SKM-1 (cell line): ENCODE results near the gene CERS6.
"Not testable (repeated sequence)": the region's sequence is repeated elsewhere in the genome, so short reads cannot be mapped to it uniquely, and the experiment has no call there.

ENCODE experiments used
- DNase-seq: peaks from one replicate; lab custom pipeline; 2025; ENCODE audit not compliant: unreplicated experiment; lab: John Stamatoyannopoulos, UW

Gene CERS6

DNA sequence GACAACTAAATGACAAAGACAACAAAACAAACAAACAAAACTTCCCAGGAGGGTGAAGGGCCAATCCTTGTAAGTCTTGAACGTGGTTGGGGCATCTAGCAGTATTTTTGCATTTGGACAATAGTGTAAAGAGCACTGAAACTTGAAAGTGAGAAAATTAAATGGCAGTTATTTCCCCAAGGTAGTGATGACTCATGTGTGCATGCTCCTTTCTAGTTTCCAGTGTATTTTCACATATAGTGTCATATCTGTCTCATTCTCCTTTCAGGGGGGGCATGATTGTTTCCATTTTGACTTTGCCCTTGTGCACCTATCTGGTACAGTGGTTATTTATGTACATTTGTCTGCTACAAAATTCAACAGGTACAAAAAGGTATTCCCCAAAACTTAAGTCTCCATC, 39.5 kb downstream of the CERS6 start:
- DNase-seq: no peak

DNA sequence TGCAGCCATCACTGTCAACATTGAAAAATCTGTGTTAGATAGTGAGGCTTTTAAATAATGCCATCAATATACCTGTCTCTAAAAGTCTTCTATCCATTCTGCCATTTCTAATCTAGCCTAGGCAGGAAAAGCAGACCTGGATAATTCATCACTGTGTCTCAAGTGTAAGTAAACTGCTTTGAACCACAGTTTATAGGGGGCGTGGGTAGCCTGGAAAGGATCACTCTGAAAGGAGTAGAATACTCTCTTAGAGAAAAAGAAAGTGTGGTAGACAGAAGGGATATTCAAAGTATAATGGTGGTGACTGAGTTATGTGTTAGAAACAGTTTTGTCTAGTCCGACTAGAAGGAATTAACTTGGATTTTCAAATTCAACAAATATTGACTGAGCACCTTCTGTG, 40.8 kb downstream of the CERS6 start:
- DNase-seq: no peak

DNA sequence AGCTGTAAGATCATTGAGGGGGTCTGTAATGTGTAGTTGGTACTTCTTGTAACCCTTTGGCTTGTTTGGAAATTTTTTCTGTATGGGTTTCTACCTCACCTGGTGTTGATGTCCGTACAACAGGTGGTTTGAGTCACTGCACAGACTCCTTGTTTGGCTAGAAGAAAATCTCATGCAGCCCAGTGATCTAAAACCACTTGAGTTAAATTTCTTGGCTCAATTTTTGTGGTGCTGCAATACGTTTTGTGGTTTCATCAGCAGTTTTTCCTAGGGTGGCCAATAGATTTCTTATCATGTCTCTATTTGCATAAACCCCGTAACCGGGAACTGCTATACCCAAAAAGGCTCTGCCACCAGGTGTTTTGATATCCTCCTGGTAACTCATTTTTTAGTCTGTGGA, 43.4 kb downstream of the CERS6 start:
- no peak for DNase-seq

DNA sequence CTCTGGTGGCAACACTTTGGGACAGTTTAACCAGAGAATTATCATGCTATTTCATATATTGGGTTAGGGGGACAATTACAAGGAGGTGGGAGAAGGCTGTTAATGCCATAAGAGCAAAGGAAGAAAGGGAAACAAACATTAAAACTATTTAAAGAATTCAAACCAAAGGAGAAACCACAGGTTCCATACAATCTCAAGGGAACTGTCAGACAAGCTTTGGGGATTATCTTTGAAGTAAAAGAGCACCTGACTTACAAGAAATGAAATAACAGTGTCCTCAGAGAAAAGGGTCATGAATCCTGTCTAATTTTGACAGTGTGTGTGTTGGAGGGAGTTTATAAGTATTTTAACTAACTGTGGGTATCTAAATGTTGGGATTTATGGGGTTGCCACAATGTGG, 44.4 kb downstream of the CERS6 start:
- DNase-seq: no peak

DNA sequence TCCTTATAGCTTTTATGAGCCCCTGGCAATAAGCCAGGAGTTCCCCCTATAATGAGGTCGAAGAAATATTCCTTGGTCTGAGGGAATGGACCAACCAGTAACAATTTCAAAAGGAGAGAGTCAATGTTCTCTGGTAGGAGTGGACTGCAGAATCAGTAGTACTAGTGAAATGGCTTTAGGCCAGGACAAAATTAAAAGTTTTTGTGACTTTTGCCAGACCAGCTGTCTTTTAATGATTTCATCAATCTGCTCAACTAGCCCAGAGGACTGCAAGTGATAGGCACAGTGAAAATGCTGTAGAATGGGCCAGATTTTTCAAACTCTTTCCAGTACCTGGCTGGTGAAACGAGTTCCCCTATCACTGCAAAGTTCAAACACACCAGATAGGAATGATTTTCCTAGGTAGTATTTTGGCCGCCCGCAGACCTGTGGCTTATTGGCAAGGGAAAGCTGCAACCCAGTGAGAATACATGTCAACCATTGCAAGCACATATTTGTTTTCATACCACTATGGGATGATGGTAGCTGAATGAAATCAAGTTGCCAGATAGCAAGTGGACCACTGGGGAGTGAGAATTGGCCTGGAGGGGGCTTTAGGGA, 45.5 kb downstream of the CERS6 start:
- DNase-seq: no peak

DNA sequence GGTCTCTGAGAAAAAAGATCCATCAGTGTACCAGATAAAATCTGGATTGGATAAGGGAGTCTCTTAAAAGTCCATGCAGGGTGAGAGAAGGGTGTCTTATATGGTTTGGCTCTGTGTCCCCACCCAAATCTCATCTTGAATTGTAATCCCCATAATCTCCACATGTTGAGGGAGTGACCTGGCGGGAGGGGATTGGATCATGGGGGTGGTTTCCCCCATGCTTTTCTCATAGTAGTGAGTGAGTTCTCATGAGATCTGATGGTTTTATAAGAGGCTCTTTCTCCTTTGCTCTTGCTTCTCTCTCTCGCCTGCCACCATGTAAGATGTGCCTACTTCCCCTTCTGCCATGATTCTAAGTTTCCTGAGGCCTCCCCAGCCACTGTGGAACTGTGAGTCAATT, 46.8 kb downstream of the CERS6 start:
- not testable (repeated sequence) for DNase-seq

DNA sequence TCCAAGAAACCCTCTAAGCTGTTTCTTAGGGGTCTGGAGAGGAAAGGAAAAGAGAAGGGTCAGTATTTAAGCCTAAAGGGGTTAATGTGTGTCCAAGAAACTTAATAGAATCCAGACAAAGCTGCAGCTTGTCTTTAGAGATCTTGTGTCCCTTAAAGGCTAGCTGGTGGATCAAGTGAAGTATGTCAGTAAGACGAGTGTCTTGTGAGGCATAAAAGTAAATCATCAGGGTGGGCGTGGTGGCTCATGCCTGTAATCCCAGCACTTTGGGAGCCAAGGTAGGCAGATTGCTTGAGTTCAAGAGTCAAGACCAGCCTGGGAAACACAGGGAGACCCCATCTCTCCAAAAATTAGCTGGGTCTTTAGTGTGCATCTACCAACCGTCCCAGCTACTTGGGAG, 47.8 kb downstream of the CERS6 start:
- no peak for DNase-seq

DNA sequence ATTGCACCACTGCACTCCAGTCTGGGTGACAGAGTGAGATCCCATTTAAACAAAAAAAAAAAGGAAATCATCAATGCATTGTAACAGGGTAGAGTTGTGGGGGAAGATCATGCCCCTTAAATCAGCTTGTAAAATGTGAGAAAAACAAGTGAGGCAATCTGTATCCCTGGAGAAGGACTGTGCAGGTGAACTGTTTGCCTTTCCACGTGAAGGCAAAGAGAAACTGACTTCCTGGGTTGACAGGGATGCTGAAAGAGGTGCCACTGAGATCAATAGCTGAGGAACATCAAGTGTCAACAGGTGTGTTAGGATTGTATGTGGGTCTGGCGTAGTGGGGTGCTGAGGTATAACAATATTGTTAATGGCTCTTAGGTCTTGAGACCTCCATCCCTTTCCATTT, 48.3 kb downstream of the CERS6 start:
- no peak for DNase-seq

DNA sequence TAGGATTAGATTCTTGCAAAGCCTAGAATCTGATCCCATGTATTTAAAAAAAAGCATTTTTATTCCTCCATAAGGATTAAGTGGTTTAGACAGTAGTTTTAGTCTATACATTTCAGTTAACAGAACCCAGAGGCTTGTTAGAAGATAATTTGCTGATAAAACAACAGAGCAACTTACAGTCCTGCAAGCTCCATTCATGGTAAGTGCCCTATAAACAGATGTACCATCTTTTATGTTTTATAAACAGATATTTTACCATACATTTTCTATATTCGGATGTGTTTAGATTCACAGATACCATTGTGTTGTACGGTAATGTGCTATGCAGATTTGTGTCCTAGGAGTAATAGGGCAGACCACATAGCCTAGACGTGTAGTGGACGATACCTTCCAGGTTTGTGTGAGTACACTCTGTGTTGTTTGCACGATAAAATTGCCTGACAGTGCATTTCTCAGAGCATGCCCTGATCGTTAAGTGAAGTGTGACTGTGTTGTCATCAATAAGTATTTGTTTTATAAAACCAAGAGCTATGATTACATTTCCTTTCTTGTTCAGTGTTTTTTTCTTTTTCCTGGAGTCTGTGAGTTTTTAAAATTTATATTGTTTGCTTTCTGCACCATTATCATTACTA, 54.2 kb downstream of the CERS6 start:
- DNase-seq: no peak

DNA sequence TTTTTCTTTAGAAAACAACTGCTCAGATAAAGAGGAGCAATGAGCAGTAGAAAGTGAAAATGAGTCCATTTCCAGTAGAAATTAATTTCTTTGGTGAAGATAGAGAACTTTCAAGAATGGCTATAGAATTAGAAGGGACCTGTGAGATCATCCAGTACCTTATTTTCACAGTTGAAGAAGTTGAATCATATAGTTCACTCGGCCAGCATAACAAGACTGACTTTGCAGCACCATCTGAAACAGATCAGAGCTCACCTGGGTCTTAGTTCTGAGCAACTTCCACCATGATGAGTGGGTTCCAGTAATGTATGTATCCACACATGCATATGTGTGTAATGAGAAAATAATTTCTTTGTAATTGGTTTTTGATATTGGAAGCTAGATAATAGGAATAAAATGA, 58.6 kb downstream of the CERS6 start:
- no peak for DNase-seq

DNA sequence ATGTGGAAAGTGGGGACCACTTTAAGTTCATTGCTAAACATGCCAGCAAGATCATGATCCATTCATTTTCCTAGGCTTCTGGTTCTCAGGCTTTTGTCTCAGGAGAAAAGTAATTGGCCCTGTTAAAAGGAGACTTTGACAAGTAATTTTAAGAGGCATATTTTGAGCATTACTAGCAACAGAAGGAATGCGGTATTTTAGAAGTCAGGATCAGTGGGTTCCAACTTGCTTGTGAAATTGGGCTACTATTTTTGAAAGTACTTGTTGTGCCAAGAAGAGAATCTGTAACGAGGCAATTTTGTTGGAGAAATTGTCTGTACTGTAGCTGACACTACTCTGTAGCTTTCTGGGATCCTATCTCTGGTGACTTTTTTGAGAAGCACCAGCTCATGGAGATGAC, 59.4 kb downstream of the CERS6 start:
- DNase-seq: no peak

DNA sequence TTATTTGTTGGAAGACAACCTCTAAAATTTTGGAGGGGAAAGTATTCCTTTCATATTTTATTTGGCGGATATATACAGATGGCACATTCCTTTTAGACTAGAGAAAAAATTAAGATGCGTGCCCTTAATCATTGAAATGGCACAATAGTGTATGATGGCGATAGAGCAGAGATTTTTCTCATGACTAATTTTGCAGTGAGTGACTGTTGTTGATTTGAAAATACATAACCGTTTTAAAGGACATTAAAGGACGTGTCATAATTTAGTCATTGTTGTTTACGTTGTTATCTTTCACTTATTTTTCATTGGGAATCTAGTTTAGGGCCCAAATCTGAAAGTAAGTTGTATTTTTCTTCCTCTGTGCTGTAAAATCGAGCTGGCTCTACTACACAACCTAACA, 61.7 kb downstream of the CERS6 start:
- no peak for DNase-seq

DNA sequence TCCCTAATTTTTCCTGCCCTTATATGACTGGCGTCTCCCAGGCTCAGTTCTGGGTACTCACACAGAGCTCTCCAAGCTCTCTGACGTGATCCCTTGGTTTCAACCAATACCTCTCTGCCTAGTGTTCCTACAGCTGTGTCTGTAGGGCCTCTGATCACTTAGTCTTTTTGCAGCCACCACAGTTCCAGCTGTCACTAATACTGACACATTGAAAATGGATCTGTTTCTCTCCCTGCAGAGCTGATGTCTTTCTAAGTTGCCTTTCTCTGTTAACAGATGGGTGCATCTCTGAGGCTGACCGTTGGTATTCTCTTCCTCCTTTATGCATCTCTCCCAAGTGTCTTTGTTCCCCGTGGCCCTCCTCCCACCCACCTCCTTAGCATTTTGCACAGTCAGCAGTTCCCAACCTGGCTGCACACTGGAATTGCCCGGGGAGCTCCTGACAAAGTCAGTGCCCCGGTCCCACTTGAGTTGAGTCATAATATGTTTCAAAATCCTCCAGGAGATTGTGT, 62.5 kb downstream of the CERS6 start:
- no peak for DNase-seq

DNA sequence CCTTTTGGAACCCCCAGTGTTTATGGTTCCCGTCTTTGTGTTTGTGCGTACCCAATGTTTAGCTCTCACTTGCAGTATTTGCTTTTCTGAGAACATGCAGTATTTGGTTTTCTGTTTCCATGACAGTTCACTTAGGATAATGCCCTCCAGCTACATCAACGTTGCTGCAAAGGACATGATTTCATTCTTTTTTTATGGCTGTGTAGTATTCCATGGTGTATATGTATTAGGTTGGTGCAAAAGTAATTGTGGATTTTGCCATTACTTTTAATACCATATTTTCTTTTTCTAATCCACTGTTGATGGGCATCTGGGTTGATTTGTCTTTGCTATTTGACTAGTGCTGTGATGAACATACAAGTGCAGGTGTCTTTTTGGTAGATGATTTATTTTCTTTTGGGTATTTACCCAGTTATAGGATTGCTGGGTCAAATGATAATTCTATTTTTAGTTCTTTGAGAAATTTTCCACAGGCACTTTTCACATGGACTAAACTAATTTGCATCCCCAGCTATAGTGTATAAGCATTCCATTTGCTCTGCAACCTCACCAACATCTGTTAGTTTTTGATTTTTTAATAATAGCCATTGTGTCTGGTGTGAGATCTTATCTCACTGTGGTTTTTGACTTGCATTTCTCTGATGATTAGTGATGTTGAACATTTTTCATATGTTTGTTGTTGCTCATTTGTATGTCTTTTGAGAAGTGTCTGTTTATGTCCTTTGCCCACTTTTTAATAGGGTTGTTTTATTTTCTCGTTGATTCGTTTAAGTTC, 63.6 kb downstream of the CERS6 start:
- no peak for DNase-seq

DNA sequence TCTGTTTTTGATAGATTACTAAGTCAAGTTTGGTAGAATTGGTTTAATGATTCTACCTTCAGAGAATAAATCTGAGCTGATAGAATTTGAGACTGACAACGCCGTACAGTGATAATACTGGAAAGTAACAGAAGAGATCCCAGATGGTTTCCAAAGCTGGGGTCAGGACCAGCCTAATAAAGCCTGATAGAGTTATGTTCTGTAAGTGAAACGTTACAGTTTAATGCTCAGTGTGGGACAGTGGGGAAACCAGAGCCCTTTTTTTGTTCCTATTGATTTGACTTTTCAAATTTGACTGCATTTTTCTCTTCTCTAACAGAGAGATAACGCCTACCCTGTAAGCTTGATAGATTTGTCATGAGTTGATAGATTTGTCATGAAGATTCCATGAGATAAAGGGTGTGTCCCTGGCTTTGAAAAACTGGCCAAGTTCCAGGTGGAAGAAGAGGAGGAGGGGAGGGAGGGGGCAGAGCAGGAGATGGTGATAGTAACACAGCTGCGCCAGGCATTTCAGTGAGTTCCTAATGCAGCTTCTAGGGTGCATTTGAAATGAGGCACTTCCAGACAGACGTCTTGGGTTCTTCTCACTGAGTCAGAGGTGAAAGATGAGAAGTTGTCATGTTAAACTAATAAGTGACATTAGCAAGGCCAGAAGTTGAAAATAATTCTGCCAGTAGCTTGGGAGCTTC, 65.1 kb downstream of the CERS6 start:
- DNase-seq: no peak

DNA sequence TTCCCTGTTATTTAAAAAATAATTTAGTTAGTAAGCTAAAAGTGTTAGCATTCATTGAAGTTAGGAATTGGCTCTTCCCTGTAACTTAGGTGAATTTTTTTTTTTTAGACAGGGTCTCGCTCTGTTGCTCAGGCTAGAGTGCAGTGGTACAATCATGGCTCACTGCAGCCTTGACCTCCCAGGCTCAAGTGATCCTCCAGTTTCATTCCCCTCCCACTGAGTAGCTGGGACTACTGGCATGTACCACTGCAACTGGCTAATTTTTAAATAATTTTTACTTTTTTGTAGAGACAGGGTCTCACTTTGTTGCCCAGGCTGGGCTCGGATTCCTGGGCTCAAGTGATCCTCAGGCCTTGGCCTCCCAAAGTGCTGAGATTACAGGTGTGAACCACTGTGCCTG, 66.4 kb downstream of the CERS6 start:
- DNase-seq: no peak

DNA sequence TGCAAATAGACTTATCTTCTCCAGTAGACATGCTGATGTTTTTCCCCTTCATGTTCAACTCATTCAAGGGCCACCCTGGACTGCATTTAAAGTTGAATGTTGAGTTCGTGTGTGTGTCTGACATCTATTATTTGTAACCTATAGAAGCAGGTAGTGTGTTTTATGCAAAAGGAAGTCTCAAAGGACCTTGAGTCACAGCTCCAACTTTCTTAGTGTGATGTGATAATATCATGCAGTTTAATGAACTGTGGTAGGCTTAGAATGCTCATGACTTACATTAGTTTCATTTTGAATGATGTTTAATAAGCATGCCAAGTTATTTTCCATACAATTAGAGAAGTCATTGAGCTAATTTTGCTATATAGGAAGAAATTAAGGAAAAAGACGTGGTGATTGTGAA, 67.9 kb downstream of the CERS6 start:
- DNase-seq: no peak

DNA sequence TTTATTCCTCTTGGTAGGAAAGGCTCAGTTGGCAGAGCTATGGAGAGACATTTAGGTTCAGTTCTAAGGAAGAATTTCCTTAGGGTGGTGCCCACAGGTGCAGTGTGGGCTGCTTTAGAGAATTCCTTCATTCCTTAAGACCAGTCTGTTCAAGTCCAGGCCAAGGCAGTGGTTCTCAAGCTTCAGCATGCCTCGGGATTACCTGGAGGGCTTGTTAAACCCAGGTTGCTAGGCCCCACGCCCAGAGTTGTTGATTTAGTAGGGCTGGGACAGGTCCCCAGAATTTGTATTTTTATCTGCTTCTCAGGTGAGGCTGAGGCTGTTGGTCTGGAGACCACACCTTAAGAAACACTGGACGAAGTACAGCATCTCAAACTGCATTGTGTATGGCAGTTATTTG, 68.9 kb downstream of the CERS6 start:
- no peak for DNase-seq

DNA sequence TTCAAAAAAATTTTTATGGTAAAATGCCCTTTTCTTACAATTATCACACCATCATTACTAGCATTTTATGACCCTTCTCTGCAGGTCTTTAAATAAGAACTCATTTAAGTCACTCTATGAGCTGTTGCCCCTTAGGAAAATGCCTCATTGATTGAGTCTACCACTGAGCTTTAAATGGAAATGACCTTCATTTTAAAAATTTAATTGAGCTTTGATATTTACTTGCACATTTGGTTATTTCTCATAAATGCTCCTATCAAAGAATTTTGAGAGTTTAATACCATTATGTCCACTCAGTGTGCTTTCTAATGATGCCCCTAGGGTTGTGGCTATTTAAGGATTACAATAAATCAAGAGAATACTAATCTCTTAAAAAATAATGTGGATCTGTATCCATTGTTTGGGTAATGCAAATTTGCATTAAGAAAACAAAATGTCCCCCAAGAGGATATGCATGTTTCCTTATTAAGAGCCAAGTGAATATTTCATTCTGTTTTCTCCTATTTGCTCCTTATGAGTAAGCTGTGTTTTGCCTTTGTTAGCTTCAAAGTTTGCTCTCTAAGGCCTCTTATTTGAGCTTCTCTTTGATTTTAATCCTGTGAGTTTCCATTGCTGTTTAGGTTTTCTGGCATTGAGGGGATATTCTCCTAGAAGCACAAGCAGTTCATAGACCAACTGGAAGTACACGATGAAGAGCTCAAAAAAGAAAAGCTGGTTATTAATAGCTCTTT, 69.8 kb downstream of the CERS6 start:
- DNase-seq: no peak

DNA sequence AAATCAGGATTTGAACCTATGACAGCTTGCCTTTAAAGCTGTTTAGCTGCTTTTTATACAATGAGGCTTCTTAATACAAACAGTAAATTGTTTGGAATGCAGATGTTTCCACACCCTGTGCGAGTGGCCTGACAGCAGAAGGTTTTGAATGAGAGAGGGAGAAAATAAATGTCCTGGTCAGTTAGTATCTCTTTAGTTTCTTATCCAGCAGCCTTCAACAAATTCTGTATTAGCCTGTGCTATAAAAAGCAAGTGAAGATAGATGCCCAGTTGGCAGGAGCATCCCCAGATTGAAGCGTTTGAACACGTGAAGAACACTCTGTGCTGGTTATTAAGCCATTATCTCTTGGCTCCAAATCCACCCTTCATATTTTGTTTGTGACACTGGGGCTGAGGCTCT, 70.6 kb downstream of the CERS6 start:
- DNase-seq: no peak

DNA sequence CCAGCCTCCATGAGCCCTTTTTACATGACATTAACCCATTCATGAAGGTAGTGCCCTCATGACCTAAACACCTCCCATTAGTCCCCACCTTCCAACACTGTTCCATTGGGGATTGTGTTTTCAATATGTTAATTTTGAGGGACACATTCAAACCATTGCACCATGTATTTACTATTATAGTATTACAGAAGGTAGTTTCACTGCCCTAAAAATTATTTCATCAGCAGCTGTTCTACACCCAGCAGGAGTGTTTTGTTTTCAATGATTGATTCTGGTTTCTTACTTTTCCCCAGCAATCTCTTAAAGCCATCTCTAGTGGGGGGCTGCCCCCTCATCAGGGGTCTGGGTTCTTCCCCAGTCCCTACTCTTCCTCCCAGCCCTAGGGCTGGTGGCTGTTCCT, 71.9 kb downstream of the CERS6 start:
- DNase-seq: no peak
